Right forelimb (tissue), 1 donor: ENCODE data around the gene AMPD3.
"Not testable (repeated sequence)": the region's sequence is repeated elsewhere in the genome, so short reads cannot be mapped to it uniquely, and the experiment has no call there.

Experiments
- DNase-seq: peaks from one replicate; pipeline ENCODE4 v3.0.0-alpha.2; 2018

AMPD3 gene

DNA sequence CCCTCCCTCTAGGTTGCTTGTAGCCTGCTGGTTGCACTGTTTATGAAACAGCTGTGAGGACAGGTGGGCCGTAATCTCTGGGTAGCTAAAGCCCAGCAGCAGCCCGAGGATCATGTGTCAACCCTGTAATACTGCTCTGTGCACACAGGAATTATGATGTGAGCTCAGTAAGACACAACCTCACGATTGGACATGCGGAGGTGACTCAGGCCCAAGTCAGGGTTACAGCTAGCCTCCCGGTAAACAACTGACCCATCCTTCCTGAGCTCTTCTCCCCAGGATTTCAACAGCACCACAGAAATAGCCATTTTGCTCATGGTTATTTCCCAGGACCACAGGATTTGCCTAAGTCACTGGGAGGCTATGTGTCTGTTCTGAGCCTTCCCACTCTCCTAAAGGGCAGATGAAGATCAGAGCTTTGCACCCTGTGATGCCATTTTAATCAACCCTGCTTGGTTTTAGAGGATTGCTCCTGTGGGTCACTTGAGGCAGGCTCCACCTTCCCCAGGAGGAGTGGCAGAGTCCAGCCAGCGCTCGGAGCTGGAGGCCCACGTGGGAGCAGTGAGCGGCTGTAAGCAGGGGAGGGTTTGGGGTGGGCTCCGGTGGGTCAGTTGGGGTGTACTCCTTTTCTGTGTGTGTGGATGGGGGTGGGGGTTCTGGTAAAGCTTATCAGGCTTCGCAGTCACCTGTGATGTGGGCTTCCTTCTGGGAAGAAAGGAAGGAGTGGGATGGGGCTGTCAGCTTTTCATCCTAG lies at the start of gene AMPD3:
Gene AMPD3 (plus strand): TSS at position 387 of the 754 bp plus-strand sequence. CDS start 6,256 bp downstream, outside the sequence.
- peak; percentile 58 for DNase-seq

GRCh38 chr11:10405865-10406592 lies 49.0 kb upstream of the AMPD3 start:
- DNase-seq = peak; percentile 71

GRCh38 chr11:10407055-10407454 lies 48.0 kb upstream of the AMPD3 start:
- DNase-seq = no peak

GRCh38 chr11:10407749-10408685 lies 47.0 kb upstream of the AMPD3 start:
- no peak for DNase-seq

DNA sequence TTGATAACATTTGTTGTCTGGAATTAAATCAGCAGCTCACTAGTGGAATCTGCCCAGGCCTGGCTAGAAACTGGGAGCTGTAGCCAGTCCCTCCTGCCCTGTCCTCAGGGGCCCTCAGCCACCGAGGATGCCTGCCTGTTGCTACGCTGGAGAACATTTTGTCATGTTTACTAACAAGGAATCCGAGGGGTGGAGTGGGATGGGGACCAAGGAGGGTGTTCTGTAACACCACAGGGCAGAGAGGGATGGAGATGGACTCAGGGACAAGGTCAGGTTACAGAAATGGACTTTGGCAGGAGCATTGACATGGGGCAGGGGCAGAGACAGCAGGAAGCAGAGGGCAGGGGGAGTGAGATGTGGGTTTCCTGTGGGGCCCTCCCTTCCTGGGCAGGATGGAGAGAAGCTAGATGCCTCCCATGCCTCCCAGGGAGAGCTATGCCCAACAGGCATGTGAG lies 45.8 kb upstream of the AMPD3 start:
- DNase-seq = no peak

DNA sequence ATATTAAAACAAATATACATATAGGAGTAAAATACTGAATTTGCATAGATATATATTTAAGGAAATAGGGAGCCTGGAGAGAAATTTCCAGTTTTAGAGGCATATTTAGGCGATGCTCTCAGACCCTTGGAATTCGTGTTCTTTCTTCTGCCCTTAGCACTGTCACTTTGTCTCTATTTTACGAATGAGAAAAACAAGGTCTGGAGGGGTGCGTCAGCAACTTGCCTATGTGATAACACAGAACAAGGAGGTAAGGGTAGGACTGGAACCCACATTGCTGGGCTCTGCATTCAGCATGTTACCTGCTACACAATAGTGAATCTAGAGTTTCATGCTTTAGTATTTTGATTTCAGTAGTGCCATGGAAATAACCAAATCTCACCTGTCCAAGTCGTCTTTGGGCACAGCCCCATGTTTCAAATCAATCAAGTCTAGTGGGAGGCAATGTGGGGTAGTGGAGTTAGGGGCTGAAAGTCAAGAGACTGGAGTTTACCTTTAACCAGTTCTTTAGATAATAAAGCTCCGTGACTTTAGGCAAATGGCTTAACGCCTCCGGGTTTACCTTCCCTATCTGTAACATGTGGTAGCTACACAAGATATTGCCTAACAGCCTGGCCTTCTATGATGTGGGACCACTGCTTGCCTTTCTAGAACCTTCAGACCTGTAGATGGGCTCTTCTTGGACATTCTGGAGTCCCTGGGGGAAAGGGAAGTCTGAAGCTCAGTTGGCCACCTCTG lies 44.8 kb upstream of the AMPD3 start:
- DNase-seq = no peak

- no peak for DNase-seq
These were observed 44.2 kb upstream of the AMPD3 start for GRCh38 chr11:10410844-10411200.

- DNase-seq = peak; percentile 21
These were observed 42.8 kb upstream of the AMPD3 start for GRCh38 chr11:10412266-10412665.

DNA sequence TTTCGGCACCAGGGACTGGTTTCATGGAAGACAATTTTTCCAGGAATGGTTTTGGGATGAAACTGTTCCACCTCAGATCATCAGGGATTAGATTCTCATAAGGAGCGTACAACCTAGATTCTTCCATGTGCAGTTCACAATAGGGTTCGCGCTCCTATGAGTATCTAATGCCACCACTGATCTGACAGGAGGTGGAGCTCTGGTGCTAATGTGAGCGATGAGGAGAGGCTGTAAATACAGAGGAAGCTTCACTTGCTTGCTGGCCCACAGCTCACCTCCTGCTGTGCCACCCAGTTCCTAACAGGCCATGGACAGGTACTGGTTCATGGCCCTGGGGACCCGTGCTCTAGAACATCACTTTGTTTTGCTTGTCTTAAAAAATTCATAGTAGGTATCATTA lies 41.8 kb upstream of the AMPD3 start:
- peak; percentile 42 for DNase-seq

DNA sequence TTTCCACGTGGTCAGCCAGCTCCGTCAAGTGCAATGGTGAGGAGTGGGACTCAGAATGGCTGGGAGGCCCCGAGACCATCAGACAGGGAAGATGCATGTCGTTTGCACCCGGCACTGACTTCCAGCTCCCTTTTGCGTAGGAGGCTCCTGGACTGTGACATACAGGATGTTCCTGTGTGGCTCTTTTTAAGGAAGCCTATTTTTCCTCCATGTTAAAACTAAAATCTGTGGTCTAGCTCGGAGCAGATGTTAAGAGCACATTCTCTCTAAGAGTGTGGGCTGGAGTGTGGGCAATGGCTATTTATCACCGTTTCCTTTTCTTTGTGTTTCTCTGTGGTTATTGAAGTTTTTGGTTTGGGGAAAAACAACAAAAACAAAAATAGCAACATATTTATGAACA lies 40.9 kb upstream of the AMPD3 start:
- DNase-seq = peak; percentile 44

DNA sequence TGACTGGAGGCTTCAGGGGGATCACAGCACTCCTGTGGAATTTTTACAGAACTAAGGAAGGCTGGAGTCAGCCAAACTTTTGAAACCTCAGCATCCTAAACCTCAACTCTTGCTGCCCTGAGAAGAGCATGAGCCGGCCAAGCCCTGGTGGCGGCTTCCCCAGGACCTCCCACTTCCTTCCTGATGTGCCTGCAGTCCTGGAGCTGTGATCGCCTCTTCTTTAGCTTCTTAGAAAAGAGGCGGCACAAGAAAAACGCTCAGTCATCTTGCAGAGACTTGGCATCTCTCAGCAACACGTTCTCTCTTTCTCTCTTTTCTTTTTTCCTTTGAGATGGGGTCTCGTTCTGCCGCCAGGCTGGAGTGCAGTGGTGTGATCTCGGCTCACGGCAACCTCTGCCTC lies 40.4 kb upstream of the AMPD3 start:
- DNase-seq = peak; percentile 76

DNA sequence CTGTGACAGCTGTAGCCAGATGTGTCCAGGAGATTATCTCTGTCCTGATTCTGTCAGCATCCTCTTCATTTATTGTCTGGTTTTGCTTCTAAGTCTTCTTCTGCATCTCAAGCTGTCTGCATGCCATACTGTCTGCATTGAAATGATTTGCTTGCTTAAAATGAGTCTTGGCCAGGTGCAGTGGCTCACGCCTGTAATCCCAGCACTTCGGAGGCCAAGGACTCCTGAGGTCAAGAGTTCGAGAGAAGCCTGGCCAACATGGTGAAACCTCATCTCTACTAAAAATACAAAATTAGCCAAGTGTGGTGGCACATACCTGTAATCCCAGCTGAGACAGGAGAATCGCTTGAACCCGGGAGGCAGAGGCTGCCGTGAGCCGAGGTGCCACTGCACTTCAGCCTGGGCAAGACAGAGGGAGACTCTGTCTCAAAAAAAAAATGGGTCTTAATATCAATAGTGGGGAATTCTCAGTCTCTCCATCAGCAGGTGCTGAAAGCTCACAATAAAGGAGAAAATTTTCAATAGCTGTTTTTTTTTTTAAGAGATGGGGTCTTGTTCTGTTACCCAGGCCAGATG lies 39.2 kb upstream of the AMPD3 start:
- no peak for DNase-seq

DNA sequence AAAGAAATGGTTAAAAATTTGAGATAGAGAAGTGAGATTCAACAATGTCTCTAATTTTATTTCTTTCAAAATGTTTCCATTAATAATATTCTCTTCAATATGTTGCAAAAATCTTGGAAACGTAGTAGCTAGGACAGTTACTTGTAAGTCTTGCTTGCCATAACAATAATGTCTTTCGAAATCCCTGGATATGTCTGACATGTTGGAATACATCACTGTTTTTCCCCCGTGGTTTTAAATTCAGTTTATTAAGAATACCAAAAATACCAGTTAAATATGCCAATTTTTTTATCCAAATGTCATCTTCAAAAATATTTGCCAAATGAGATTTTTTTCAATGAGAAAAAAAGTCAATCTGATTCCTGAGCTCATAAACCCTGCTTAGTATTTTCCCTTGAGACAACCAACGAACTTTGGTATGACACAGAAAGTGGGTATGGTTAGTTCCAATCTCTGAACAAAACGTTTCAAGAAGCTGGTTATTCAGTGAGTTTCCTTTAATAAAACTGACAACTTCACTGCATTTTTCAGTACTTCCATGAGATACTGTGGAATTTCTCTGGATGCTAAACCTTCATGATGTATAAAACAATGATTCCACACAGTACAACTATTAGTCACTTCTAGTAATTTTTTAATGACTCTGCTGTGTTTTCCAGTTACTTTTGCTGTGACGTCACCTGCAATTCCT lies 36.7 kb upstream of the AMPD3 start:
- no peak for DNase-seq

GRCh38 chr11:10418950-10419310 lies 36.1 kb upstream of the AMPD3 start:
- DNase-seq = no peak

GRCh38 chr11:10426475-10426874 lies 28.6 kb upstream of the AMPD3 start:
- DNase-seq = no peak

DNA sequence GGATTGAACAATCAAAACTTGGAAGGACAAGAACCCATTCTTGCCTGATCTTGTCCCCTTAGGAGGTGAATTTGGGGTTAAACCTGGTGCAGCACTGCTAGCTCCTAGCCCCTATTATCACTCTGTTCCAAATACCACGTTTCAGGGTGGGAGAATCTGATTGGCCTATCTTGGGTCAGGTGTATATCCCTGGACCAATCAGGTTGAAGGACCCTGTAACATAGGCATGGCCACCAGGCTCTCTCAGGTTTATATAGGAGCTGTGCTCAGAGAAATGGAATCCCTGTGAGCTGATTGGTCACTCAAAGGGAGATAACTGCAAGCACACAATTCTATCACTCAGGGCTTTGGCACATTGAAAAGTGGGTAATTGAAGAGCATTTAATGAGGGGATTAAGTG lies 26.6 kb upstream of the AMPD3 start:
- DNase-seq = no peak

GRCh38 chr11:10429526-10429925 lies 25.5 kb upstream of the AMPD3 start:
- no peak for DNase-seq

- DNase-seq = no peak
These were observed 22.6 kb upstream of the AMPD3 start for GRCh38 chr11:10432493-10432892.

- no peak for DNase-seq
These were observed 22.1 kb upstream of the AMPD3 start for GRCh38 chr11:10432971-10433370.

DNA sequence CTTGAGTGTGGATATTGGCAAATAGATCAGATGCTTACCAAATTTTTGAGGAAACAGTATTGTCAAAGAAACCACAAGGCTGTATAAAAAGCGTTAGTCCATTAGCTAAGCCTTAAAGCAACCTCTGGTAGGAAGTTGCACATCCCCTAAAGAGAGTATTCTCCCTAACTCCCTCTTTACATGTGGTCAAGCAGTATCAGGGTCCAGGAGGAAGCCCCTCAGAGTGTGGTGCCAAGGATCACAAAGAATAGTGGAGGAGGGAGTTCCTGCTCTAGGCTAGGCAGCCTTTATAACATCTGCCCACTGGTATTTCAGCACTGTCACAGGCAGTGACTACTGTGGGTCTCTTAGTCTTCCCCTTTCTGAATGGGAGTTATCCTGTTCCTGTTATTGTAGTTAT lies 18.8 kb upstream of the AMPD3 start:
- DNase-seq = peak; percentile 26

DNA sequence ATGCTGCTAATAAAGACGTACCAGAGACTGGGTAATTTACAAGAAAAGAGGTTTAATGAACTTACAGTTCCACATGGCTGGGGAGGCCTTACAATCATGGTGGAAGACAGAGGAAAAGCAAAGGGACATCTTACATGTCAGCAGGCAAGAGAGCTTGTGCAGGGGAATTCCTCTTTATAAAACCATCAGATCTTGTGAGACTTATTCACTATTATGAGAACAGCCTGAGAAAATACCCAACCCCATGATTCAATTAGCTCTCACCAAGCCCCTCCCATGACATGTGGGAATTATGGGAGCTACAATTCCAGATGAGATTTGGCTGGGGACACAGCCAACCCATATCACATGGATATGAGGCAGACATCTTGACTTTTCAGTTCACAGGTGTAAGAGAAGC lies 18.4 kb upstream of the AMPD3 start:
- not testable (repeated sequence) for DNase-seq

GRCh38 chr11:10438458-10438857 lies 16.6 kb upstream of the AMPD3 start:
- no peak for DNase-seq
